ENCODE data around the gene WDR17.

The WDR17 gene

GRCh38 chr4:176034936-176035335 is 30.7 kb upstream of the WDR17 start:
- H3K27ac ChIP-seq = no peak overlapping the region

DNA sequence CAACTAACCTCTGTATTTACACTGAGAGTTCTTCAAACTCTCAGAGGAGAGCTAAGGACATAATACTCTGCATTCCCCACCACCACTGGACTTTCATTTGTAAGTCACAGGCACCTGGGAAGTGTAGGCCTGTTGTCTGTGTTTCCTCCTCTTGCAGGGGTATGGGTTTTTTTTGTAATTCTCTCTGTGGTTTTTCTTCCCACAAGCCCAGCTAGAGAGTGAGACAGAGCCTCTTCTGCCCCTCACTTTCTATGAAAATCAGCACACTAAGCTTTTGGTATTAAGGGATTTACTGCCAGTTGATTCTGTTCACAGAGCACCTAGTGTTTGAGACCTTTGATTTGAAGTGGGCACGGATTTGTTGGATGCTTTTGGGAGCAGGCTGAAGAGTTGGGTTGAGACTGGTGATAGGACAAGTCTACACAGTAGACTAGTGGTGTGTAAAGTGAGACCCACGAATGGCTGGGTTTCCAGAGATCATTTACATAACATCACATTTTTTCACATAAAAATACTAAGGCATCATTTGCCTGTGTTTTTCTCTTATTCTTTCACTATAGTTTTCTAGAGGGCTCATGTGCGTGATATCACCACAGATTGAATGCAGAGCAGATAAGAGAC is 28.9 kb upstream of the WDR17 start:
- no peak overlapping the region for H3K27ac ChIP-seq
- no peak for TF ChIP-seq ZFX (IDR thresholded peaks at IDR 0.05)
- TF ChIP-seq, protein P1, sequence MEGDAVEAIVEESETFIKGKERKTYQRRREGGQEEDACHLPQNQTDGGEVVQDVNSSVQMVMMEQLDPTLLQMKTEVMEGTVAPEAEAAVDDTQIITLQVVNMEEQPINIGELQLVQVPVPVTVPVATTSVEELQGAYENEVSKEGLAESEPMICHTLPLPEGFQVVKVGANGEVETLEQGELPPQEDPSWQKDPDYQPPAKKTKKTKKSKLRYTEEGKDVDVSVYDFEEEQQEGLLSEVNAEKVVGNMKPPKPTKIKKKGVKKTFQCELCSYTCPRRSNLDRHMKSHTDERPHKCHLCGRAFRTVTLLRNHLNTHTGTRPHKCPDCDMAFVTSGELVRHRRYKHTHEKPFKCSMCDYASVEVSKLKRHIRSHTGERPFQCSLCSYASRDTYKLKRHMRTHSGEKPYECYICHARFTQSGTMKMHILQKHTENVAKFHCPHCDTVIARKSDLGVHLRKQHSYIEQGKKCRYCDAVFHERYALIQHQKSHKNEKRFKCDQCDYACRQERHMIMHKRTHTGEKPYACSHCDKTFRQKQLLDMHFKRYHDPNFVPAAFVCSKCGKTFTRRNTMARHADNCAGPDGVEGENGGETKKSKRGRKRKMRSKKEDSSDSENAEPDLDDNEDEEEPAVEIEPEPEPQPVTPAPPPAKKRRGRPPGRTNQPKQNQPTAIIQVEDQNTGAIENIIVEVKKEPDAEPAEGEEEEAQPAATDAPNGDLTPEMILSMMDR (conservative IDR thresholded peaks at IDR 0.05) = no peak

More at GRCh38 chr4:176034936-176035335, 30.7 kb upstream of the WDR17 start:
- TF ChIP-seq, protein P1 (conservative IDR thresholded peaks at IDR 0.05) = no peak
- no peak for TF ChIP-seq ZFX (IDR thresholded peaks at IDR 0.05)

- no peak overlapping the region for H3K27ac ChIP-seq
- no peak for TF ChIP-seq ZFX (IDR thresholded peaks at IDR 0.05)
- TF ChIP-seq, protein P1 (conservative IDR thresholded peaks at IDR 0.05) = no peak
Observed at GRCh38 chr4:176038789-176039188, 26.9 kb upstream of the WDR17 start.

- no peak overlapping the region for H3K27ac ChIP-seq
- TF ChIP-seq, protein P1 (conservative IDR thresholded peaks at IDR 0.05) = no peak
- TF ChIP-seq ZFX (IDR thresholded peaks at IDR 0.05) = no peak
Observed at GRCh38 chr4:176042195-176042594, 23.4 kb upstream of the WDR17 start.

- H3K27ac ChIP-seq = no peak overlapping the region
- TF ChIP-seq ZFX (IDR thresholded peaks at IDR 0.05) = no peak
- TF ChIP-seq, protein P1 (conservative IDR thresholded peaks at IDR 0.05) = no peak
Observed at GRCh38 chr4:176043838-176044588, 21.6 kb upstream of the WDR17 start.

GRCh38 chr4:176044589-176044951 is 21.1 kb upstream of the WDR17 start:
- no peak overlapping the region for H3K27ac ChIP-seq

DNA sequence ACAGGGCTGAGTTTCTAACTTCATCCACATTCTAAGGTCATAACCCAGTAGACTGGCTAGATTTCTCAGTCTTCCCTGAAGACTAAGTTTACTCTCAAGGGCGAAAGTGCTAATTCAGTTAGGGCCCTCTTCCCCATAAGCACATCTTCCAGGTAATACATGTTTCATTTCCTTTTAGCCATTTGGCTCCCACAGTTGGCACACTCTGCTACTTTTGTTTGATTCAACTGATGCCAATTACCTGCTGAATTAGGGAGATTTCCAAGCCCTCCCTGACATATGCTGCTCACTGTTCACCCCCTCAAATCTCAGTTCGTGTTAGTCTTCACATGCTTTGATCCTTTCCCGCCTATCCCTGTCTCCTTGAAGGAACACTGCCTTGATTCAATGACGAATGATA is 17.0 kb upstream of the WDR17 start:
- TF ChIP-seq, protein P1 (conservative IDR thresholded peaks at IDR 0.05) = no peak
- no peak for TF ChIP-seq ZFX (IDR thresholded peaks at IDR 0.05)
- H3K27ac ChIP-seq = no peak overlapping the region

More at GRCh38 chr4:176044589-176044951, 21.1 kb upstream of the WDR17 start:
- TF ChIP-seq, protein P1 (conservative IDR thresholded peaks at IDR 0.05) = no peak
- TF ChIP-seq ZFX (IDR thresholded peaks at IDR 0.05) = no peak

Data from C4-2B (cell line).